GM10847 (cell line): ENCODE results near the gene CALB2.

Source experiments
- POLR2A ChIP-seq: IDR thresholded peaks from 2 replicates; pipeline ENCODE4 v1.6.1; 2011; ENCODE audit not compliant: insufficient read length; ENCODE audit errors: extremely low read depth

The CALB2 gene

DNA sequence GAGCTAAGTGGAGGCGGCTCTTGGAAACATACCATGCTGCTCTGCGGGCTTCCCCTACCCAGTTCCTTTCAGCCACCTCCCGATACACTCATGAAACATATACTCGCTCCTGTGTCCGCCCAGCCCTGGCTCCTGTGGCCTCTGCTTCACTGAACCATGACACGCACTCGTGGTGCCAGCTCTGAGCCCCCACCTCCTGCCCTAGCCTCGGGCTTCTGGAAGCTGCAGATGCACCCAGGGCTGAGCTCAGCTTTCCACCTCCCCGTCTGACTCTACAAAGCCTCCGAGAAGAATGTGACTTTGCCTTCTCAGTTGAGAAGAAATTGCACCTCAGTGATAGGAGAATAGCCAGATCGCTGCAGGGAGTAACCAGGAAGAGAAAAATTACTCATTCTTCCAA is 11.0 kb downstream of the CALB2 start:
- no peak for TF ChIP-seq POLR2A

DNA sequence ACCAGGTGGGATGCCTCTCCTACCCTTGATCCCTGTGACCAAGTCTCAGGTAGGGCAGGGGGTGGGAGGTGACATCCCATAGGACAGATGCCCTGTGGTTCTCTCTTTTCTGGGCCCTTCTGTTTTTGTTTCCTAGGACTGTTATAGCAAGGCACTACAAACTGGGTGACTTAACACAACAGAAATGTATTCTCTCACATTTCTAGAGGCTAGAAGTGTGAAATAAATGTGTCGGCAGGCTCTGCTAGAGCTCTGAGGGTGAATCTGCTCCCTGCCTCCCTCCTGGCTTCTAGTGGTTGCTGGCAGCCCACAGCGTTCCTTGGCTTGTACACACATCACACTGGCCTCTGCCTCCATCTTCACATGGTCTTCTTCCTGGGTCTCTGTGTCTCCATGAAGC is 12.7 kb downstream of the CALB2 start:
- TF ChIP-seq POLR2A: no peak

DNA sequence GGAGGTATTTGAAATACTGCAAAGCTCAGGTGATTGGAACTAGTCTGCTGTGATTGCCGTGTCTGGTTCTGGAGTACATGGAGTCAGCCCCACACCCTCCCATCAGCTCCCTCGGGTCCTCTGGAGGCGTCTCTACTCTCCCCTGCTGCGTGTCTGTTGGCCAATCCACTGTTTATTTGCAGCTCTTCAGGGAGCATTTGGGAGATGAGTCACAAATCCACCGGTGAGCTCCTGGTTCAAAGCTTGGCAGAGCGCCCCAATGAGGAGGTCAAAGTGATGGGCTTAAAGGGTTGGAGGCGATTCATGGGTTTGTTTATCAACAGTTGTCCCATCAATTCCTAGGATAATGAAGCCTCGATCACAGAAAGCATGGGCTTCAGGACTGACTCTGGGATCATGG is 14.6 kb downstream of the CALB2 start:
- TF ChIP-seq POLR2A: no peak

DNA sequence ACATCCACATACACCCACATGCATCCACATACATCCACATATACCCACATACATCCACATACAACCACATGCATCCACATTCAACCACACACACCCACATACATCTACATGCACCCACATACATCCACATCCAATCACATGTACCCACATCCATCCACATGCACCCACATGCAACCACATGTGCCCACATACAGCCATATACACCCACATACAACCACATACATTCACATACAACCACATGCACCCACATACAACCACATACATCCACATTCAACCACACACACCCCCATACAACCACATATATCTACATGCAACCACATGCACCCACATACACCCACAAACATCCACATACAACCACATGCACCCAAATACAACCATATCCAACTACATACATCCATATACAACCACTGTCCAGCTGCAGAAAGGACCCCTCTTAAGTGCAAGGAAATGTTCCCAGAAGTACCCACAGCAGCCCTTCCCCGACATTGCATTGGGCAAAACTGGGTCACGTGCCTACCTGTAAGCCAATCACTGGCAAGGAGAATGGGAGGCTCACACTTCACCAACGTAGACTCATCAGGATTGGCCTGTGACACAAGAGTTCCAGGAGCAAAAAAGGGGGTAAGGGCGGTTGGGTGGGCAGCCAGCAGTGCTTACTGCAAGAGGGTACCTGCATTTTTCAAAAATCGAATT is 18.1 kb downstream of the CALB2 start:
- no peak for TF ChIP-seq POLR2A

DNA sequence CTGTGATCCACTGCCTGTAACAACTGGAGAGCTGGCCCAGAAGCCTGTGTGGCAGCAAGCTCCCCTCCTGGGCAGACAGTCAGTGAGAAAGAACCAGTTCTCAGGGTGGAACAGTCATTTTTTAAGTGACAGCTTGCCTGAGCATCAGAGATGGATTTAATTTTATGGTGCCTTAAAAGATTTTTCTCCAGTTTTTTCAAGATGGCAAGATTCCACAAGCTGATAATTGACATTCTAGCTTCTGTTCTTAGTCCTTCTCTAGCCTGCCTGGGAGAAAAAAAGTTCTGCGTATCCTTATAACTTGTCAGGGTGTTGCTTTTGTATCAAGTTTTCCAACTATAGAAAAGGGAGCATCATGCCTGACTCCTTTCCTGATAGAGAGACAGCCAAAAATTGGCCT is 21.2 kb downstream of the CALB2 start:
- TF ChIP-seq POLR2A: no peak

DNA sequence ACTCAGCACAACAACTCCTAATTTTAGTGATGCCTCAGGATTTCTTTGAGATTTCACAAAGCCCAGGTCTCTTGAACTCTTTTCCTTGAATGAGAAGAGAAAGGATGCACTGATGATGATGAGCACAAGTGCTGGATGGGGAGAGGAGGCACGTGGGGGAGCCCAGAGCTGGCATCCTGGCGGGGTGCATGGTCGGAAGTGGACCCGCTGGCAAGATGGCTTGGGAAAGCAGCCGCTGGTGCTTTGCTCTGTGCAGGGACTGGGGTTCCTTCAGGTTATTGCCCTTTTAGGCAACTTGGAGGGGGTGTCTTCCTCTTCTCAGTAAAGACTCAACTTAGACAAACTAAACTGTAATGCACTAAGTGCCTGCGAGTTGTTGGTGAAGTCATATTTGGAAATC is 22.3 kb downstream of the CALB2 start:
- no peak for TF ChIP-seq POLR2A

DNA sequence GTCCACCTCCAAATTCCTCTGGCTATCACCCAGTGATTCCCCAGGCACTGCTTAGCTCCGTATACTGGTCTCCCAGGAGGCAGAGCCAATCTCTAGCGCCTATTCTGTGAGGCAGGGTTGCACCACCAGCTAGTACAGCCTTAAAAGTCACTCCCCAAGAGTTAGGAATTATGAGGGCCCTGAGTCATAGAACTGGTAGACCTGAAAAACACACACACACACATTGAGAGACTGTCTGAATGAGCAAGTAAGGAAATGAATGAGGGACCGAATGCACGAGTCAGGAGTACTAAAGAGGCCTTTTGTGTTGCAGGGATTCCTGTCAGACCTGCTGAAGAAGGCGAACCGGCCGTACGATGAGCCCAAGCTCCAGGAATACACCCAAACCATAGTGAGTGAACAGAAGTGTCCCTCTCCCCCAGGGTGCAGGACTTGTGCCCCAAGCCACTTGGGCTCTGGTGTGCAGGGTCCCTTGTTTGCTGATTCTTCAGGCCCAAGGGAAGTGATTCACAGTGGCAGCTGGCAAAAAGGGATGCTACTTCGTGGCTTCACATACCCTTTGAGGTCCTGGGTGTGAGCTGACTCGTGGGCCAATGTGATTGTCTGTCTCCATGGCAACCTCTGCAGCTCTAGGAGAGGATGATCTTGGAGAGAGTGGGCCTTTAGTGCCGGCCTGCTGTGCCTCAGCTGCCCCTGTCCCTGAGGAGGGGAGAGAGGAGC is 24.7 kb downstream of the CALB2 start:
- TF ChIP-seq POLR2A: no peak

DNA sequence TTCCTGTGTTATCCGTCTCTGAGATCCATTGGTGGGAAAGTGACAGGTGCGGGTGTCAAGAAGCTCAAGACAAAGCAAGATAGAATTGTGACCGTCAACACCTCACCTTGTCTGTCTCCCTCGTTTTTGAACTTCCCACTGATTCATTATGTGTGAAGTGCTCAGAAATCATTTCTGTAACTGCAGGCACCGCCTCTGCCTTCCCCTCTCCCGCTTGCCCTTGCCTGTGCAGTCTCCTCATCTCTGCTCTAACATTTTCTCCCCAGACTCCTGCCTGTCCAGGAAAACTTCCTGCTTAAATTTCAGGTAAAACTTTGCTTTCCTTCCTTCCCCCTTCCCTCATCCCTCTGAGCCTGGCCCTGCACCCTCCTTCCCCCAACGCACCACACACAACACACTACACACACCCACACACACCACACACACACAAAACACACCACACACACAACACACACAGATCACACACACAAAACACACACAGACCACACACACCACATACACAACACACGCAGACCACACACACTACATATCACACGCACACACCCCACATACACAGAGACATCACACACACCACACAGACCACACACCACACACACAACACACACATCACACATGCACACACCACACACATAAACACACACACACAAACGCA is 25.7 kb downstream of the CALB2 start:
- no peak for TF ChIP-seq POLR2A

DNA sequence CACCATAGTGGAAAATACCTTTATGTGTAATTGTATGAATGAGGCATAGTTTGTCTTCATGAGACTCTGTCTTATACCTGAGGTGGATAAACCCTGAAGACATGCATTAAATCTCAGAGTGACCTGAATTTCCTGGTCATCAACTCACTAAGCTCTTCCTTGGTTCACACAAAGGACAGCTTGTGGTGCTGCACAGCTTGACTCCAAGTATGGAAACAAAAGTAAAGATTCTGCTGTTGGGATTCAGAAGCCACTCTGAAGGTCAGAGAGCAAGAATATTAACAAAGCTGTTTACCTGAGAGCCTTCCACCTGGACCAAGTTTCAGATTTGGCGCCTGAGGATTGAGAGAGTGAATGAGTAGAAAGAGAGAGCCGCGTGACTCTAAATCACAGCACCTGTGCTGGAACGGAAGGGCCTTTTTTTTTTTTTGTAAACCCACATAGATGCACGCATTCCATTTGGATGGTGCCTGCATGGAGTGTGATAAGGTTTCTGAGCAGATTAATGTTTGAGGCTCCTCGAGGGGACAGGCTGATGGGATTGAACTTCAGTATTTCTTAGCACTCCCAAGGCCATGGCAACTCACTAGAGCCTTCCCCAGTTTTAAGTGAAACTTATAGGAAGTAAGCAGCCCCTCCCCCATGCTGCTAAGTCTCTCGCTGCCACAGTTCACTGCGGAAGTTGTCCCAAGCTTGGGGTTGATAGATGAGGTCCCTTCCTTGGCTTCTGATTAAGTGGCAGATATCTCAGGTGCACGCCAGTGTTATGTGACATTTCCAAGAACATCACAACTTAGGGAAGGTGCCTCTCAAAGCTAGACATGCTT is 28.7 kb downstream of the CALB2 start:
- TF ChIP-seq POLR2A: no peak

DNA sequence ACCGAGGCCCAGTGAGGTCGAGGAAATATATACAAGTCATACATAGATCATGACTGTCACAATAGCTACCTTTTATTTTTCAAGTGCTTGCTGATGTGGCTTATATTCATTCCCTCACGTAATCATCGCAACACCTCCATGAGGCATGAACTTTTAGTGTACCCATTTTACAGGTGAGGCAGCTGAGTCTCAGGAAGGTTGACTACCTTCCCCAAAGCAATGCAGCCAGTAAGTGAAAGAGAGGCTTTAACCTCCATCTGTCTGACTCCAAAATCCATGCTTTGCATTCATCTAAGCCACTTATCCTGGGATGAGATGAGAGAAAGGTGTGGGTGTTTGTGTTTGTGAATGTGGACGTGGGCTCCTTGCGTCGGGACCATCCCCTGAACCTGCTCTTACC is 30.8 kb downstream of the CALB2 start:
- no peak for TF ChIP-seq POLR2A

DNA sequence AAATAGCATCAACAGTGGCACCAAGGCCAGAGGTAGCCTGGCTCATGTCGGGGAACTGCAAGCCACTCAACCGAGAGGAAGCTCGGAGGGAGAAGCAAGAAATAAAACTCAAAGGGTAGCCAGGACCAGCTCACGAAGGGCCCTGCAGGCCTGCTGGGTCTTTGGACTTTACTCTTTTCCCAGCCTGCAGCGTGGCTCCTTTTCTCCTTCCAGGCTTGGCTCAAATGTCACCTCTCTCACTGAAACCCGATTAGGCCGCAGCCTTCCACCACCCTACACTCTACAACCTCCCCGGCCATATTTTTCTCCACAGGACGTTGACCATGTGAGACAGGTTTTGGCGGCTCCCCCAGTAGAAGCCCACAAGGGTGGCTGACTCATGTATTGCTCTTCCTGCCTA is 38.1 kb downstream of the CALB2 start:
- no peak for TF ChIP-seq POLR2A

DNA sequence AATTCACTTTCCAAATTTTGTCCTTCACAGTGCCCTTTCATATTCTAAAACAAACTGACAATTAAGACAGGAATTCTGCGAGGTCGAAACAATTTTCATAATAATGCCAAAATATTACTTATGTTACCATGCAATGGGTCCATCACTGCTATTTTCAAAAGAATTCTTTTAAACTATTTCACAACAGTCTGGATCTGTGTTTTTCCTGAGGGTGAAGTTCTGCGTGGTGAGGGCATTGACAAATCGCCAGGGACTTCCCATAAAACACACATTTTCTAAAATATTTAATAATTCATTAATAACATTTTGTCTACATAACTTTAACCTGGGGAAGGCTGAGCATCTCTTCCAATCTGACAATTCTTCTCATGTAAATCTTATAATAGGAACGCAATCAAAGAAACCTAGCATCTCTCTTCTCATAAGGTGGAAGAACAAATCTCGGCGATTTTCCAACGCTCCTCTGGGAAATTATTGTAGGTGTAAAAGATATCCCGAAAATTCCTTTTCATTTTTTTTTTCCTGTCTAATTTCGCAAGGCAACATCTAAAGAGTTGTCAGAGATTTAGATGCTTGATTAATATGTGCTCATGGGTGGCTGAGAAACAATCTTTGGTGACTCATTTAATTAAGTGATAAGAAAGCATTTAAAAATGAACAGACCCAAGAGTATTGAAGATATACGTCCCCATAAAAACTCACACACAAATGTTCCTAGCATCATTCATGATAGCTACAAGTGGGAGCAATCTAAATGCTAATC is 41.5 kb downstream of the CALB2 start:
- TF ChIP-seq POLR2A: no peak

DNA sequence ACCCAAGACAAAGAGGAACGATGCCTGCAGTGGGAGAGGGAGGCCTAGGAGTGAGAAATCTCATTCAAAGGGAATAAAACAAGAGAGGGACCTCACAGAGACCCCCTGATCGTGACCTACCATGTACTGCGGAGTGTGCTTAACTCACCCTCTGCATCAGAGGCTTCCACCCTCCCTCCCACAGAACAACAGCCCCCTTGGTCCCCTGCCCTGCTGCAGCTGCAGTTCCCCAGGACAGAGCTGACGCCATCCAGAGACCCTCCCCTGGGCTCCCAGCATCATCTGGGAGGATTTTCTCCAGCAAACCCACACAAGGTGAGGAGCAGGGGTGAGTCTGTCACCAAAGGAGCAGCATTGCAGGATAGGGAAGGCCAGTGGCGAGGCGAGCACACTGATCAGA is 43.5 kb downstream of the CALB2 start:
- no peak for TF ChIP-seq POLR2A

DNA sequence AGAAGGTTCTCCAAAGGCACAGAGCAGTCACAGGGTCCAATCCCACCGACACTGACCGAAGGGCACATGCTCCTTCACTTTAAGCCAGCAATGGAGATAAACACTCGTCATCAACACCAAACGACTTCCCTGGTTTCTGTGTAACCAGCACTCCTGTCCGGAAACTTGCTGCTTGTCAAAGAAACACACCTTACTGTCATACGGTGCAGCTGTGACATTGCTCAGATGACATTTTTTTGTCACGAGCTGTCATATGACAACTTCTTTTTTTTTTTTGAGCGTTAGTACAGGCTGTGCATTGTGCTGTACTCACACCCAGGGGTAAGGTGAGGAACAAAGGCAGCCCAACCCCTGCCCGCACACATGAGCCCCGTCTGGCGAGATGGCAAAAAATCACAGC is 44.2 kb downstream of the CALB2 start:
- TF ChIP-seq POLR2A: no peak

DNA sequence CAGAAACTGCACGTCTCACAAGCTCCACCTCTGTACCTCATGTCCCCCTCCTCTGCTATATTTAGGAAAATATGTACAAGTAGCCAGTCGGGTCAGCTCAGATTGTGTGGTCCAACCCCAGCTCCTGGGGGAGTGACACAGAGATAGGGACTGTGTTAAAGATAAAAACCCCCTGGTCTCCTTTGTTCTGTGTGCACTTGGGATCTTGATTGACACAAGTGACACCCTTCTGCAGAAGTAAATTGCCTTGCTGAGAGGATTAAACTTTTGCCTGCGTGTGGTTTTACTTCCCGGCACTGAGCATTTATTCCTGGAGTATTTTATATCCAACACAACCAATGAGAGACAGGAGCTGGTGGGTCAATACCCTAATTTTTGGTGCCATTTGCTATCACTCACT is 45.8 kb downstream of the CALB2 start:
- TF ChIP-seq POLR2A: no peak
